ENCODE data around the gene VPS50.

Gene VPS50

DNA sequence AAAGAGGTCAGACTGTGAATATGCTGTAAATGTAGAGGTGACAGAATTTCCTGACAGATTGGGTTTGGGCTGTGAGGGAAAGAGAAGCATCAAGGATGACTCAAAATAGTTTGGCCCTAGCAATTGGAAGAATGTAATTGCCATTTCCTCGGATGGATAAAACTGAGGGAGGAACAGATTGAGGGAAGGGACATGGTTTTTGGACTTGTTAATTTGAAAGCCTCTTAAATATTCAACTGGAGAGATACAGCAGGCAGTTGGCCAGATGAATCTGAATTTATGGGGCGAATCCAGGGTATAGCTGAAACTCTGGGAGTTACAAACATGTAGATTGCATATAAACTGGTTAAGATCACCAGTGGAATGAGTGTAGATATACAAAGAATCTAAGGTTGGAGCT, 3.4 kb downstream of the VPS50 start:
- TF ChIP-seq, protein P1, sequence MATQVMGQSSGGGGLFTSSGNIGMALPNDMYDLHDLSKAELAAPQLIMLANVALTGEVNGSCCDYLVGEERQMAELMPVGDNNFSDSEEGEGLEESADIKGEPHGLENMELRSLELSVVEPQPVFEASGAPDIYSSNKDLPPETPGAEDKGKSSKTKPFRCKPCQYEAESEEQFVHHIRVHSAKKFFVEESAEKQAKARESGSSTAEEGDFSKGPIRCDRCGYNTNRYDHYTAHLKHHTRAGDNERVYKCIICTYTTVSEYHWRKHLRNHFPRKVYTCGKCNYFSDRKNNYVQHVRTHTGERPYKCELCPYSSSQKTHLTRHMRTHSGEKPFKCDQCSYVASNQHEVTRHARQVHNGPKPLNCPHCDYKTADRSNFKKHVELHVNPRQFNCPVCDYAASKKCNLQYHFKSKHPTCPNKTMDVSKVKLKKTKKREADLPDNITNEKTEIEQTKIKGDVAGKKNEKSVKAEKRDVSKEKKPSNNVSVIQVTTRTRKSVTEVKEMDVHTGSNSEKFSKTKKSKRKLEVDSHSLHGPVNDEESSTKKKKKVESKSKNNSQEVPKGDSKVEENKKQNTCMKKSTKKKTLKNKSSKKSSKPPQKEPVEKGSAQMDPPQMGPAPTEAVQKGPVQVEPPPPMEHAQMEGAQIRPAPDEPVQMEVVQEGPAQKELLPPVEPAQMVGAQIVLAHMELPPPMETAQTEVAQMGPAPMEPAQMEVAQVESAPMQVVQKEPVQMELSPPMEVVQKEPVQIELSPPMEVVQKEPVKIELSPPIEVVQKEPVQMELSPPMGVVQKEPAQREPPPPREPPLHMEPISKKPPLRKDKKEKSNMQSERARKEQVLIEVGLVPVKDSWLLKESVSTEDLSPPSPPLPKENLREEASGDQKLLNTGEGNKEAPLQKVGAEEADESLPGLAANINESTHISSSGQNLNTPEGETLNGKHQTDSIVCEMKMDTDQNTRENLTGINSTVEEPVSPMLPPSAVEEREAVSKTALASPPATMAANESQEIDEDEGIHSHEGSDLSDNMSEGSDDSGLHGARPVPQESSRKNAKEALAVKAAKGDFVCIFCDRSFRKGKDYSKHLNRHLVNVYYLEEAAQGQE (IDR thresholded peaks at IDR 0.05; ENCODE audit: insufficient read depth in 1 of 2, low read depth in 2 of 2, low read length in 2 of 2): no peak
- TF ChIP-seq POLR2AphosphoS5 (IDR thresholded peaks at IDR 0.05; ENCODE audit: low read depth, low read length): no peak
- TF ChIP-seq SIN3A (IDR thresholded peaks at IDR 0.05; ENCODE audit: borderline replicate concordance, insufficient read depth, low read length): no peak
- TF ChIP-seq TAF1 (IDR thresholded peaks at IDR 0.05; ENCODE audit: borderline replicate concordance, insufficient read depth, low read length): no peak
- no peak for TF ChIP-seq FOXP2 (optimal IDR thresholded peaks at IDR 0.05; ENCODE audit: borderline replicate concordance, extremely low read depth, extremely low read length, insufficient read depth)

DNA sequence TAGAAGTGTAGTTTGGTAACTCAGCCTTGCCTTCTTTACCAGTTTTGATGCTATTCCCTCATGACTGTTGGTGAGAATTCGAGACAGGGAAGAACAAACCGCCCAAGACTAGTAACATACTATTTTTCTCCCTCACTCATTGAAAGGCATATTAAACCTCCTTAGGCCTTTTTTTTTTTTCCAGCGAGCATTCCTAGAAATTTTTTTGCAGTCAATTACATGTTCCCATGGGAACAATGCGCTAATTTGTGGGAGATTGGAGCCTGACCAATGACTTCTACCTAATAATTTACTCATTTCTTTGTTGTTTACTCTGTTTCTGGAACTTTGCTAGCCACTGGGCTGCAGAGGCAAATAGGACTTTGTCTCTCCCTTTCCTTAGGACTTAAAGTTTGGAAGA, 6.0 kb downstream of the VPS50 start:
- no peak for TF ChIP-seq FOXP2 (optimal IDR thresholded peaks at IDR 0.05; ENCODE audit: borderline replicate concordance, extremely low read depth, extremely low read length, insufficient read depth)
- TF ChIP-seq POLR2AphosphoS5 (IDR thresholded peaks at IDR 0.05; ENCODE audit: low read depth, low read length): no peak
- TF ChIP-seq SIN3A (IDR thresholded peaks at IDR 0.05; ENCODE audit: borderline replicate concordance, insufficient read depth, low read length): no peak
- no peak for TF ChIP-seq TAF1 (IDR thresholded peaks at IDR 0.05; ENCODE audit: borderline replicate concordance, insufficient read depth, low read length)
- TF ChIP-seq, protein P1 (IDR thresholded peaks at IDR 0.05; ENCODE audit: insufficient read depth in 1 of 2, low read depth in 2 of 2, low read length in 2 of 2): no peak

DNA sequence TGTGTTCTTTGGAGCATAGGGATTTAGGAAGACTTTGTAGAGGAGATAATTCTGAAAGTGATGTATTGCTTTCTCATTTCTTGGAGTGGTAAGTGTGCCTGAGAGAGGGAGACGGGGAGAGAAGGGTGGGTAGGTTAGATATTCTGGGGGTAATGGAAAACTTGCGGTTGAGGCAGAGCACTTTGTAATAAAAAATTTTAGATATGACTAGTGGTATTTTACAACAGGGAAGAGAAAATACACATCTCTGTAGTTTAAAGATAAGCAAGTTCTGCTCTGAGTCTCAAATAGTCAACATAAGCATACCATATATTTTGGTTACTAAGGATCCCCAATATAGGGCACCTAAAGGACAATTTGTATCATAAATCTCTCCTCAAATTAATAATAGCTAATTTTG, 6.6 kb downstream of the VPS50 start:
- TF ChIP-seq, protein P1 (IDR thresholded peaks at IDR 0.05; ENCODE audit: insufficient read depth in 1 of 2, low read depth in 2 of 2, low read length in 2 of 2): no peak
- TF ChIP-seq POLR2AphosphoS5 (IDR thresholded peaks at IDR 0.05; ENCODE audit: low read depth, low read length): no peak
- TF ChIP-seq SIN3A (IDR thresholded peaks at IDR 0.05; ENCODE audit: borderline replicate concordance, insufficient read depth, low read length): no peak
- TF ChIP-seq FOXP2 (optimal IDR thresholded peaks at IDR 0.05; ENCODE audit: borderline replicate concordance, extremely low read depth, extremely low read length, insufficient read depth): no peak
- no peak for TF ChIP-seq TAF1 (IDR thresholded peaks at IDR 0.05; ENCODE audit: borderline replicate concordance, insufficient read depth, low read length)

DNA sequence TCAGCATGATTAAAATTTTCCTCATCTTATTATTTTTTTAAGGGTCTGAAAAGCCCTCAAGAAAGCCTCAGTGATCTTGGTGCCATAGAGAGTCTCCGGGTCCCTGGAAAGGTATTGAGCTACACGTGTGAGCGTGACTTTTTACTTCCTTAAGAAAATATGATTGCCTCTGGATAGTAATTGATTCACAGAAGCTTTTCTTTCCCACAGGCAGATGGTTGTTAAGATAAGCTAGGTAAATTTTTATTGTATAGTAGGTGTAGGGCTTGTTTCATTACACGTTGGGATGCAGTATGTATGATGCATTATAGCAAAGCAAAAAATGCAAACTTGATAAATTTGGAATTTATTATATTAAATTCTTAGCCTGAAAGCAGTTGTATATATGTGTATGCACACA, 7.7 kb downstream of the VPS50 start:
- TF ChIP-seq FOXP2 (optimal IDR thresholded peaks at IDR 0.05; ENCODE audit: borderline replicate concordance, extremely low read depth, extremely low read length, insufficient read depth) (no peak), POLR2AphosphoS5 (IDR thresholded peaks at IDR 0.05; ENCODE audit: low read depth, low read length) (no peak), SIN3A (IDR thresholded peaks at IDR 0.05; ENCODE audit: borderline replicate concordance, insufficient read depth, low read length) (no peak), TAF1 (IDR thresholded peaks at IDR 0.05; ENCODE audit: borderline replicate concordance, insufficient read depth, low read length) (no peak)
- TF ChIP-seq, protein P1 (IDR thresholded peaks at IDR 0.05; ENCODE audit: insufficient read depth in 1 of 2, low read depth in 2 of 2, low read length in 2 of 2): no peak

DNA sequence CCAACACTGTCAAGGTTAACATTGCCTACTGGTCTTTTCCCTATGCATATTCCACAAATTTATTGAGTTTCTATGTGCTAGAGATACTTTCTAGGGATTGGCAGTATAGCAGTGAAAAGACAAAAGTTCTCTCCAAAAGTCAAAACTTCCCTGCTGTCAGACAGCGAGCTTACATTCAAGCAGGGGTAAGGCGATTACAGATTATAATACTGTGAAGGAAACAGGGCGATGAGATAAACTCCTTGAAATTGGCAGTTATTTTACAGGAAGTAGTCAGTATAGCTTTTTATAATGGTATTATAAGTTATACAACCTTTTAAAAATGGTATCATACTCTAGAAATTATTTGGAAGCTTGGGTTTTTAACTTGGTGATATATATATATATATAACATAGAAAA, 9.9 kb downstream of the VPS50 start:
- no peak for TF ChIP-seq POLR2AphosphoS5 (IDR thresholded peaks at IDR 0.05; ENCODE audit: low read depth, low read length)
- no peak for TF ChIP-seq TAF1 (IDR thresholded peaks at IDR 0.05; ENCODE audit: borderline replicate concordance, insufficient read depth, low read length)
- TF ChIP-seq SIN3A (IDR thresholded peaks at IDR 0.05; ENCODE audit: borderline replicate concordance, insufficient read depth, low read length): no peak
- TF ChIP-seq, protein P1 (IDR thresholded peaks at IDR 0.05; ENCODE audit: insufficient read depth in 1 of 2, low read depth in 2 of 2, low read length in 2 of 2): no peak
- no peak for TF ChIP-seq FOXP2 (optimal IDR thresholded peaks at IDR 0.05; ENCODE audit: borderline replicate concordance, extremely low read depth, extremely low read length, insufficient read depth)
